ENCODE measurements around the gene HOXC13. TPM values are rescaled to one million over a fixed set of nuclear protein-coding genes. Genes with fewer than 3 reads are reported as not detected.
A peak's percentile ranks its signal among the peaks of the same experiment; 100 is the strongest.

Gene HOXC13
- total RNA-seq, 1 experiment from 2014 or later: 93.5 TPM

DNA sequence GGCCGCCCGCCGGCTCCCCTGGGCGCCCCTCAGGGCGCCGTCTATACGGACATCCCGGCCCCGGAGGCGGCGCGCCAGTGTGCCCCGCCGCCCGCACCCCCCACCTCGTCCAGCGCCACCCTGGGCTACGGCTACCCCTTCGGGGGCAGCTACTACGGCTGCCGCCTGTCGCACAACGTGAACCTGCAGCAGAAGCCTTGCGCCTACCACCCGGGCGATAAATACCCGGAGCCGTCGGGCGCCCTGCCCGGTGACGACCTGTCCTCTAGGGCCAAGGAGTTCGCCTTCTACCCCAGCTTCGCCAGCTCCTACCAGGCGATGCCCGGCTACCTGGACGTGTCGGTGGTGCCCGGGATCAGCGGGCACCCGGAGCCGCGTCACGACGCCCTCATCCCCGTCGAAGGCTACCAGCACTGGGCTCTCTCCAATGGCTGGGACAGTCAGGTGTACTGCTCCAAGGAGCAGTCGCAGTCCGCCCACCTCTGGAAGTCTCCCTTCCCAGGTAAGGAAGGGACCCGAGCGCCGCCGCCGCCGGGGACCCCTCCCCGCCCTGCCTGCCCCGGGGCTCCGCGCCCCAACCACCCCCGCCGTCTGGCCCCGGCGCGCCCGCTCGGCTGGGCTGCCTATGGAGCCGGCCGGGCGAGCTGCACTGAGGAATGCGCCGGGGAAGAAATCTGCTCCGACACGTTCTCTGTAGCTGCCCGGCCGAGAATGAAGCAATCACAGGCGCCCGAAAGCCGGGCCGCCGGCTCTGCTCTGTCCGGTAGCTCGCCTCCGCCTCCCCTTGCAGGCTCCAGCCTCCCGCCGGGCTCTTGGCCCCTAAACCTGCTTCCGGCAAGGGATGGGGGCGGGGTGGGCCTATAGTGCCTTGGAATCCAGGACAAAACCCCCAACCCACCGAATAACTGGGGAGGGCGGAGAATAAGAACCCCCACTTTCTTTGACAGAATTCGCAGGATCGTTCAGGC is 794 bp downstream of the HOXC13 start:
- DNase-seq (ENCODE audit: low read depth, low spot score): no peak
- no peaks in the 10 kb centered on the region for H3K9me3 ChIP-seq (ENCODE audit: control insufficient read depth, insufficient read depth, low read depth, low read length)
- H3K27ac ChIP-seq (ENCODE audit: low read length): peak overlapping the region; percentile 99
- H3K4me1 ChIP-seq (ENCODE audit: control insufficient read depth, insufficient read depth, low read length): peaks cover 46% of the 10 kb centered on the region
- H3K36me3 ChIP-seq (ENCODE audit: control insufficient read depth, insufficient read depth, low read length): peaks cover 5% of the 10 kb centered on the region; the same call in 1 of the 2 replicates
- intact Hi-C loops (cut with micrococcal nuclease; ENCODE audit: unreplicated experiment) (loop anchor here (5.0 kb wide), 1 partner anchor 92 kb away; no protein-coding TSS in a partner anchor), in situ Hi-C loops (cut with HindIII; ENCODE audit: low pct_unique_long_range_greater_than_20kb, low sequenced_read_pairs) (no loop called here)
- CTCF ChIA-PET: interaction anchor here (1.0 kb wide), 2 partner anchors 11 to 93 kb away, joined by 3 read pairs; no protein-coding TSS in a partner anchor
- H3K27me3 ChIP-seq (ENCODE audit: control insufficient read depth, insufficient read depth, low read length): no peaks in the 10 kb centered on the region
- BruUV-seq (replicated peaks): no TSS peak
- H3K4me3 ChIP-seq (ENCODE audit: low read depth in 2 of 2, low read length in 2 of 2): peak overlapping the region; percentile 86 to 98
- TF ChIP-seq POLR2AphosphoS5 (IDR thresholded peaks at IDR 0.05; ENCODE audit: low read depth, low read length) (no peak; the same call in 1 of the 2 replicates), SIN3A (IDR thresholded peaks at IDR 0.05; ENCODE audit: borderline replicate concordance, insufficient read depth, low read depth, low read length) (peak; percentile 55; the same call in 1 of the 2 replicates)
- TF ChIP-seq, protein P1, sequence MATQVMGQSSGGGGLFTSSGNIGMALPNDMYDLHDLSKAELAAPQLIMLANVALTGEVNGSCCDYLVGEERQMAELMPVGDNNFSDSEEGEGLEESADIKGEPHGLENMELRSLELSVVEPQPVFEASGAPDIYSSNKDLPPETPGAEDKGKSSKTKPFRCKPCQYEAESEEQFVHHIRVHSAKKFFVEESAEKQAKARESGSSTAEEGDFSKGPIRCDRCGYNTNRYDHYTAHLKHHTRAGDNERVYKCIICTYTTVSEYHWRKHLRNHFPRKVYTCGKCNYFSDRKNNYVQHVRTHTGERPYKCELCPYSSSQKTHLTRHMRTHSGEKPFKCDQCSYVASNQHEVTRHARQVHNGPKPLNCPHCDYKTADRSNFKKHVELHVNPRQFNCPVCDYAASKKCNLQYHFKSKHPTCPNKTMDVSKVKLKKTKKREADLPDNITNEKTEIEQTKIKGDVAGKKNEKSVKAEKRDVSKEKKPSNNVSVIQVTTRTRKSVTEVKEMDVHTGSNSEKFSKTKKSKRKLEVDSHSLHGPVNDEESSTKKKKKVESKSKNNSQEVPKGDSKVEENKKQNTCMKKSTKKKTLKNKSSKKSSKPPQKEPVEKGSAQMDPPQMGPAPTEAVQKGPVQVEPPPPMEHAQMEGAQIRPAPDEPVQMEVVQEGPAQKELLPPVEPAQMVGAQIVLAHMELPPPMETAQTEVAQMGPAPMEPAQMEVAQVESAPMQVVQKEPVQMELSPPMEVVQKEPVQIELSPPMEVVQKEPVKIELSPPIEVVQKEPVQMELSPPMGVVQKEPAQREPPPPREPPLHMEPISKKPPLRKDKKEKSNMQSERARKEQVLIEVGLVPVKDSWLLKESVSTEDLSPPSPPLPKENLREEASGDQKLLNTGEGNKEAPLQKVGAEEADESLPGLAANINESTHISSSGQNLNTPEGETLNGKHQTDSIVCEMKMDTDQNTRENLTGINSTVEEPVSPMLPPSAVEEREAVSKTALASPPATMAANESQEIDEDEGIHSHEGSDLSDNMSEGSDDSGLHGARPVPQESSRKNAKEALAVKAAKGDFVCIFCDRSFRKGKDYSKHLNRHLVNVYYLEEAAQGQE (IDR thresholded peaks at IDR 0.05; ENCODE audit: insufficient read depth in 1 of 2, low read depth in 2 of 2, low read length in 1 of 2): no peak
- POLR2A ChIA-PET: no interaction called here
- peak; percentile 56 for ATAC-seq

GRCh38 chr12:53940443-53941014 is 1.9 kb downstream of the HOXC13 start:
- Histone ChIP-seq H3K9me3 (ENCODE audit: control insufficient read depth, insufficient read depth, low read depth, low read length) (no peaks in the 10 kb centered on the region), H3K27me3 (ENCODE audit: control insufficient read depth, insufficient read depth, low read length) (no peaks in the 10 kb centered on the region), H3K4me3 (ENCODE audit: low read depth in 2 of 2, low read length in 2 of 2) (peak overlapping the region; percentile 86 to 98), H3K4me1 (ENCODE audit: control insufficient read depth, insufficient read depth, low read length) (peaks cover 46% of the 10 kb centered on the region), H3K36me3 (ENCODE audit: control insufficient read depth, insufficient read depth, low read length) (peaks cover 5% of the 10 kb centered on the region), H3K27ac (ENCODE audit: low read length) (peak overlapping the region; percentile 99)
- TF ChIP-seq, protein P2, sequence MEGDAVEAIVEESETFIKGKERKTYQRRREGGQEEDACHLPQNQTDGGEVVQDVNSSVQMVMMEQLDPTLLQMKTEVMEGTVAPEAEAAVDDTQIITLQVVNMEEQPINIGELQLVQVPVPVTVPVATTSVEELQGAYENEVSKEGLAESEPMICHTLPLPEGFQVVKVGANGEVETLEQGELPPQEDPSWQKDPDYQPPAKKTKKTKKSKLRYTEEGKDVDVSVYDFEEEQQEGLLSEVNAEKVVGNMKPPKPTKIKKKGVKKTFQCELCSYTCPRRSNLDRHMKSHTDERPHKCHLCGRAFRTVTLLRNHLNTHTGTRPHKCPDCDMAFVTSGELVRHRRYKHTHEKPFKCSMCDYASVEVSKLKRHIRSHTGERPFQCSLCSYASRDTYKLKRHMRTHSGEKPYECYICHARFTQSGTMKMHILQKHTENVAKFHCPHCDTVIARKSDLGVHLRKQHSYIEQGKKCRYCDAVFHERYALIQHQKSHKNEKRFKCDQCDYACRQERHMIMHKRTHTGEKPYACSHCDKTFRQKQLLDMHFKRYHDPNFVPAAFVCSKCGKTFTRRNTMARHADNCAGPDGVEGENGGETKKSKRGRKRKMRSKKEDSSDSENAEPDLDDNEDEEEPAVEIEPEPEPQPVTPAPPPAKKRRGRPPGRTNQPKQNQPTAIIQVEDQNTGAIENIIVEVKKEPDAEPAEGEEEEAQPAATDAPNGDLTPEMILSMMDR (IDR thresholded peaks at IDR 0.05): no peak
- no peak for TF ChIP-seq POLR2AphosphoS5 (IDR thresholded peaks at IDR 0.05; ENCODE audit: low read depth, low read length)
- no peak for TF ChIP-seq TCF7L2 (IDR thresholded peaks at IDR 0.05; ENCODE audit: low read depth, low read length)
- TF ChIP-seq SIN3A (IDR thresholded peaks at IDR 0.05; ENCODE audit: borderline replicate concordance, insufficient read depth, low read depth, low read length): 0 out of 2 replicates have a peak, but pooled peaks have one; percentile 12
- intact Hi-C loops (cut with micrococcal nuclease; ENCODE audit: unreplicated experiment) (no loop called here), in situ Hi-C loops (cut with HindIII; ENCODE audit: low pct_unique_long_range_greater_than_20kb, low sequenced_read_pairs) (no loop called here)
- CTCF ChIA-PET: interaction anchor here (0.6 kb wide), 1 partner anchor 176 kb away, joined by 3 read pairs; no protein-coding TSS in a partner anchor
- no peak for ATAC-seq
- no peak for DNase-seq (ENCODE audit: low read depth, low spot score)
- no TSS peak for BruUV-seq (replicated peaks)
- POLR2A ChIA-PET: interaction anchor here (0.5 to 0.6 kb wide), 2 partner anchors 250 to 388 kb away, joined by 3 read pairs; no protein-coding TSS in a partner anchor

Data from Panc1 (cell line).